Measurements from ENCODE around the gene HIVEP2. TPM values are rescaled to one million over a fixed set of nuclear protein-coding genes. Genes with fewer than 3 reads are reported as not detected.

The HIVEP2 gene
- total RNA-seq, 4 donors from 2014 or later, result 17.5 to 21.8 (median 20.6) TPM

DNA sequence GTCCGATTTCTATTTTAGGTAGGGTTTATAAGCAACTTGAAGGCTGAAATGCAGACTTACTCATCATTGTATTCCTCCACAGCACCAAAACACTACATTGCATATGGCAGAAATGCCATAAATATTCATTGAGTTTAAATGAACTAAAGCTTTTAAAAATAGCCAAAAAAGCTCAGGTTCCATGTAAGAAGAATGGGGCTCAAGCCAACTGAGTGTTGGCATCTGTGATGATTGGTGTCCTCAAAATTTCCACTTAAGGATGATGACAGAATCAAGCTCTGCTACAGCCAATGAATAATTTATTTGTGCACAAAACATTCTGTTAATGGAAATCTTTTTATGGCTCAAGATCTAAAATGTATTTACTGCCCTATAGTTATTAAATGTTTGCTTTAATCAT lies 115.4 kb downstream of the HIVEP2 start:
- TF ChIP-seq, protein P1, sequence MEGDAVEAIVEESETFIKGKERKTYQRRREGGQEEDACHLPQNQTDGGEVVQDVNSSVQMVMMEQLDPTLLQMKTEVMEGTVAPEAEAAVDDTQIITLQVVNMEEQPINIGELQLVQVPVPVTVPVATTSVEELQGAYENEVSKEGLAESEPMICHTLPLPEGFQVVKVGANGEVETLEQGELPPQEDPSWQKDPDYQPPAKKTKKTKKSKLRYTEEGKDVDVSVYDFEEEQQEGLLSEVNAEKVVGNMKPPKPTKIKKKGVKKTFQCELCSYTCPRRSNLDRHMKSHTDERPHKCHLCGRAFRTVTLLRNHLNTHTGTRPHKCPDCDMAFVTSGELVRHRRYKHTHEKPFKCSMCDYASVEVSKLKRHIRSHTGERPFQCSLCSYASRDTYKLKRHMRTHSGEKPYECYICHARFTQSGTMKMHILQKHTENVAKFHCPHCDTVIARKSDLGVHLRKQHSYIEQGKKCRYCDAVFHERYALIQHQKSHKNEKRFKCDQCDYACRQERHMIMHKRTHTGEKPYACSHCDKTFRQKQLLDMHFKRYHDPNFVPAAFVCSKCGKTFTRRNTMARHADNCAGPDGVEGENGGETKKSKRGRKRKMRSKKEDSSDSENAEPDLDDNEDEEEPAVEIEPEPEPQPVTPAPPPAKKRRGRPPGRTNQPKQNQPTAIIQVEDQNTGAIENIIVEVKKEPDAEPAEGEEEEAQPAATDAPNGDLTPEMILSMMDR (IDR thresholded peaks at IDR 0.05; ENCODE audit: low read depth), result no peak

DNA sequence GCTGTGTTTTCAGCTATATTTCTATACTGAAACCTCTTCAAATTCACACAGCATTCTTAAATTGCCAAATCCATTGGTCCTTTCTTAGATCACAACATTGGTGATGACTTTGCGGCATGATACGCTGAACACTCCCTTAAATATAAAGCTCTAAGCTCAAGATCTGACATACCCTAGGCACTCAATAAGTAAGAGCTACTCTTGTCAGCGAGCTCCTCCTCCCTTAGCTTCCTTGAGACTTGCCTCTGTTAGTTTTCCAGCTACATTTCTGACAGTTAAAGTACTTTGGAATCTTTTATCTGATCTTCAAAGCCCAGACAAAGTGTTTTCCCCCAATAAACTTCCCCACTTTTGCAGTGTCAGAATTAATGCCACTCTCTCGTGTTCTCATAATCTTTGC lies 117.0 kb downstream of the HIVEP2 start:
- TF ChIP-seq, protein P1 (IDR thresholded peaks at IDR 0.05; ENCODE audit: low read depth), result no peak

DNA sequence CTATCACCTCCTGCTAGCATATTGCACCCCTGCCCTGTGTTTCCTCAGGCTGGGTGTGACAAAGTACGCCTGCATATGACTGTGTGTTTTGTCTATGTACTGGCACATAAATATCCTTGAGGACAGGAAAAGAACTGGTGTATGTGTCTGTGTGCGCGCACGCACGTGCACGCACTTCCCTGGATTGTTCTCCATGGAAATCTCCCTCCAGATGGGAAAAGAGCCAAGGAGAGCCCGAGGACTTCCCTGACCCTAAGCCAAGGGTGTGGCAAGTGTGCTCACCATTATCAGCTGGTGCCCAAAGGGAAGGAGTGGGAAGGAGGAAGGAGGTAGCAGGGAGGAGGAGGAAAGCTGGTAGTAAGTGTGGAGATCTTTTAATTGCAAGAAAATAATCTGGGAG lies 117.6 kb downstream of the HIVEP2 start:
- TF ChIP-seq, protein P1 (IDR thresholded peaks at IDR 0.05; ENCODE audit: low read depth), result no peak

DNA sequence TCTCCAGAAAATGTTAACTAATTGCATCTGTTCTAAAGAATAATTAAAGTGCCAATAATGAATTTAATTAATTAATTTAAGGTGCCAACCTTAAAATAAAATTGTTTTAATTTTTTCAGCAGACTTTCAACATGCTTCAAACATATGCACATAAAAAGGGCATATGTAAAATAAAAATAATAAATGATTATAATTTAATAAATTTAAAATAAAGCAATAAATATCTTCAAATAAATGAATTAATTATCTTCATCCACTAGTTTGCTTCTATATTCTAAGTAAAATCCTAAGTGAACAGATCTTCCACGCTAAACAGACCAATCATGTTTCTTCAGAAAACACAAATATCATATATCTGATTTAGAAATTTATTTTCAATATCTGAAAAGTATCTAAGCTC lies 119.2 kb downstream of the HIVEP2 start:
- TF ChIP-seq, protein P1 (IDR thresholded peaks at IDR 0.05; ENCODE audit: low read depth), result no peak

DNA sequence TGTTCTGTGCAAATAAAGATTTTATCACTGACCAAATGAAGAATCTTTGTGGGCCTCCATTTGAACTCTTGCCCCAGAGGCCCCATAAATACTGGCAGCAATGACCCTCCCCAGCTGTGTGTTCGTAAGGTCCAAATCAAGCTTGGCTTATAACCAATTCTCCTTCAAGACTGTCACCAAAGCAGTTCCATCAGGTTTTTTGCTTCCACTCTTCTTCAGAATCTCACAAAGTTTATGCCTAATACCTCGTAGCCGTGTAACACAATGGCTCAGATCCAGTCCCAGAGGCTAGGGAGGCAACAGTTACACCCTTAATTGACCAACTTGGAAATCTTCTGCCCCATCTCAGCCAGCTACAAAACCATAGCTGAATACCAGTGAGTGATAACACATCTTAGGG lies 120.5 kb downstream of the HIVEP2 start:
- TF ChIP-seq, protein P1 (IDR thresholded peaks at IDR 0.05; ENCODE audit: low read depth), result no peak

DNA sequence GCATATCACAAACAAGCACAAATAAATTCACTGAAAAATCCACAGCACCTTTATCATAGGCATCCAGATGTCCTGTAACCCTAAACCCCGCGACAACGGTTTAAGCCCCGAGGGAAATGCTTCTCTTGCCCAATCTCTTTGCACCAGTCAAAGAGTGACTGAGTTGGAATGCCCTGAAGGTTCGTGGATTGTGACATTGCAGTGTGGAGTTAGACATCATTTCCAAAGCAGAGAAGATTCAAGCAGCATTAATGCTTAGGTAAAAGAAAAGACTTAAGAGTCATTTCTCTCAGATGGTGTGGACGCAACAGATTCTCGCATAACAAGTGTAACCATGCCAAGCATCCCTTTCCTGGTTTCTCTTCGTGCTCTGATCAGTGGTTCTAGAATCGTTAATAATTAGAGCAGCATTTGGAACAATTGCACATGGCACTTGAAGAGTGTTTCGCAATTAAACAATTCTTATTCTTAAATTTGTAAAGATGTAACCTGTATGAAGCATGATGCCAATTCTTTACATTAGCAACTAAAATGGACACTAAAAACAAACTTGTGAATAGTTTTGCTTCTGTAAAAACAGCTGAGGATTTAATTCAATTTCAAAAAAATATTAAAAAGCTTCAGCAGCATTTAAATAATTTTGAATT lies 121.6 kb downstream of the HIVEP2 start:
- TF ChIP-seq, protein P1 (IDR thresholded peaks at IDR 0.05; ENCODE audit: low read depth), result no peak

DNA sequence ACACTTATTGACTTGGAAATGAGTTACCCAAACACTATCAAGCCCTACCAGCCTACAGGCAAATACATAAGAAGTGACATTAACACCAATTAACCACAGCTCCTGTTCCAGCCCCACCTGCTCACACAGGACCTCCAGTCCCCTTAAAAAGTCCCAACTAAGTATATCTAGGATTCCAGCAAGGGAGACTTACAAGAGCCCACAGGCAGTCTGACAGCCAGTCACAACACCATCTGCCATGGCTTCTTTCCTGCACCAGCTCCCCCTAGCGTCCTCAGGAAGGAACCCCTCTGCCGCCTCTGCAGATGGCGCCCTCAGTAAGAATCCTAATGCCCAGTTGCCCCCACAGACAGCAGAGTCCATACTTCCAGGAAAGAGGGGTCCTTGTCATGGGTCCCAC lies 122.1 kb downstream of the HIVEP2 start:
- TF ChIP-seq, protein P1 (IDR thresholded peaks at IDR 0.05; ENCODE audit: low read depth), result no peak
